Activated CD8-positive, alpha-beta memory T cell treated with anti-CD3 and anti-CD28 coated beads, Interleukin-2, amount 50 U/mL, for 48 hours (primary cell): Measurements from ENCODE around the gene COL23A1.
A peak's percentile ranks its signal among the peaks of the same experiment; 100 is the strongest.
"Not testable (repeated sequence)": the region's sequence is repeated elsewhere in the genome, so short reads cannot be mapped to it uniquely, and the experiment has no call there.

Experiments
- DNase-seq: peaks from one replicate; pipeline ENCODE4 v3.0.0-alpha.2; 2020

COL23A1 gene

DNA sequence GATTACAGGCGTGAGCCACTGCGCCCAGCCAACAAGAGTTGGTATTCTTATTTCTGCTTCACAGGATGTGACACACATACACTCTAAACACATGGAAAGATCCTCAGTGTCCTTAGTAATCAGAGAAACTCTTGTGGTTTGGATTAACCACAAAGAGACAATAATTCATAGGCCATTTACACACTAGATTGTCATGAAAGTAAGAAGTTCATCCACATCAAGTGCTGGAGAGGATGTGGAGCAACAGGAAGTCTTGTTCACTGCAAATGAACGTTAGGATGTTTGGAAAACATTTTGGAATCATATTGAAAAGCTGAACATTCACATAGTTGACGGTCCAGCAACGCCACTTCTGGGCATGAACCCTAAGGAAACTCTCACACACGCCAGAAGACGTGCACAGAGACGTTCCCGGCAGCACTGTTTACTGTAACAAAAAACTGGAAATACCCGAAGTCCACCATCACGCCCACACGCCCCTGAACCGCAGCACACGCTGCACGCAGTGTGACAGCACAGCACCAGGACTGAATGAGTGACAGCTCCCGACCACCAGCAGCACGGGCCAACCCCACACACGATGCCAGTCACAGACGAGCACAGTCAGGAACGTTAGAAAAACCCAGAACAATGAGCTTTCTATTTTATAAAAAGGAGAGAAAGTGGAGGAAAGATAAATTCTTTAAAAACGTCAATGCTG lies 87.6 kb downstream of the COL23A1 start:
- no peak for DNase-seq

DNA sequence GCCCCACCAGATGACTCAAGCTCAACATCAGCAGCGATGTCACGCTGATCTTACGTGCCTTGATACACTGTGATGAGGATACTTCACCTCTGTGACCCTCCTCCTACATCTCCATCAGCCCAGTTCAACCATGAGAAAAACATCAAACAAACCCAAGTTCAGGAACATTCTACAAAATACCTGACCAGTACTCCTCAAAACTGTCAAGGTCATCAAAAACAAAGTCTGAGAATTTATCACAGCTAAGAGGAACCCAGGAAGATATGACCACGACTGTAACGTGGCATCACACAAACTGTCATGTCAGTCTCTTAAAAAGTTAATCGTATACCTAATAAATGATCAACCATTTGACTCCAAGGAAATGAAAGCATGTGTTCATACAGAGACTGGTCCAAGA lies 90.8 kb downstream of the COL23A1 start:
- DNase-seq, result no peak

GRCh38 chr5:178496642-178497041 lies 93.6 kb downstream of the COL23A1 start:
- DNase-seq, result no peak

- no peak for DNase-seq
Measured at GRCh38 chr5:178496214-178496613, 94.0 kb downstream of the COL23A1 start.

DNA sequence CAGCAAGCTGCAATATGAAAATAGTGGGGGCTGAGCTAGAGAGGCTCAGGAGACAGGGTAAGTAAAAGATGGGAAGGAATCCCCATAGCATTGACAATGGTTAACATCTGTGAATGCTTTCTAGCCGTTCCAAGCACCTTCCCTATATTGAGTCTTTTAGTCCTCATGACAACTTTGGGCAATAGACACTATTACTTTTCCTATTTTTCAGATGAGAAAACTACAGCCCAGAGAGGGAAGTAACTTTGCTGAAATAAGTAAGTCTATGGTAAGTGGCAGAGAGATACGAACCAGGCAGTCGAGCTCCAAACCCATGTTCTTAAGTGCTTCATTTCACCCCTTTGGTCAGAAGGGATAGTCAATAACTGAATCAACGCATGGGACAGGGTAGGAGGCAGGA lies 94.5 kb downstream of the COL23A1 start:
- DNase-seq, result no peak

DNA sequence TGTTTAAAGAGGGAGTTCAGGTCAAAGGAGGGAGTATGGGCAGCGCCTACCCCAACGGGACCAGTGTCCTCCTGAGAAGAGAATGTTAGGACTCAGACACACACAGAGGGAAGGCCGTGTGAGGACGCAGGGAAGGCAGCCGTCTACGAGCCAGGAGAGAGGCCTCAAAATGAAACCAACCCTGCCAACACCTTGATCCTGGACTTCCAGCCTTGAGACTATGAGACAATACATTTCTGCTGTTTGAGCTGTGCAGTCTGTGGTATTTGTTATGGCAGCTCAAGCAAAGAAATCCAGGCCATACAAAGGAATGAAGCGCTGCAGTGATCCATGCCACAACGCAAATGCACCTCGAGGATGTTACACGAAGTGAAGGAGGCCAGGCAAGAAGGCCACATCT lies 97.9 kb downstream of the COL23A1 start:
- no peak for DNase-seq

- no peak for DNase-seq
Measured at GRCh38 chr5:178490935-178491652, 99.1 kb downstream of the COL23A1 start.

DNA sequence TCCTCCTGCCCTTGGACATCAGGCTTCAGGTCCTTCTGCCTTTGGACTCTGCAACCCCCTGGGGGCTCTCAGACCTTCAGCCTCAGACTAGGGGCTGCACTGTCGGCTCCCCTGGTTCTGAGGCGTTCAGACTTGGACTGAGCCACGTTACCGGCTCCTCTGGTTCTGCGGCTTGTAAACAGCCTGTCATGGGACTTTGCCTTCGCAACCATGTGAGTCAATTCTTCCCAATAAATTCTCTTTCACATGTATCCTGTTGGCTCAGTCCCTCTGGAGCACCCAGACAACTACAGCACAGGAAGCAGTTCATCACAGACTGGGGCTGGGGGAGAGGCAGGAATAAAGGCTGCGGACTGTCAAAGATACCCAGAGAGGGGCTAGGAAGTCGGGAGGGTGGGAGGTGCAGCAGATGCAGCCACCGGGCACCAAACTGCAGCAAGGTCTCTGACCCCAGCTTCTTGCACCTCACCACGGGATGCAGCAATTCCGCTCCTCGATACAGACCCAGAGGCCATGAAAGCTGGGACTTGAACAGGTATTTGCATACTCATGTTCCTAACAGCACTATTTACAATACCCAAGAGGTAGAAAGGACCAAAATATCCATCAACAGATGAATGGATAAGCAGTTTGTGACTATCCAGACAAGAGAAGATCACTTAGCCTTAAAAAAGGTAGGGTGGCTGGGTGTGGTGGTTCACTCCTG lies 100.8 kb downstream of the COL23A1 start:
- DNase-seq, result no peak

- DNase-seq, result no peak
Measured at GRCh38 chr5:178488696-178489095, 101.5 kb downstream of the COL23A1 start.

DNA sequence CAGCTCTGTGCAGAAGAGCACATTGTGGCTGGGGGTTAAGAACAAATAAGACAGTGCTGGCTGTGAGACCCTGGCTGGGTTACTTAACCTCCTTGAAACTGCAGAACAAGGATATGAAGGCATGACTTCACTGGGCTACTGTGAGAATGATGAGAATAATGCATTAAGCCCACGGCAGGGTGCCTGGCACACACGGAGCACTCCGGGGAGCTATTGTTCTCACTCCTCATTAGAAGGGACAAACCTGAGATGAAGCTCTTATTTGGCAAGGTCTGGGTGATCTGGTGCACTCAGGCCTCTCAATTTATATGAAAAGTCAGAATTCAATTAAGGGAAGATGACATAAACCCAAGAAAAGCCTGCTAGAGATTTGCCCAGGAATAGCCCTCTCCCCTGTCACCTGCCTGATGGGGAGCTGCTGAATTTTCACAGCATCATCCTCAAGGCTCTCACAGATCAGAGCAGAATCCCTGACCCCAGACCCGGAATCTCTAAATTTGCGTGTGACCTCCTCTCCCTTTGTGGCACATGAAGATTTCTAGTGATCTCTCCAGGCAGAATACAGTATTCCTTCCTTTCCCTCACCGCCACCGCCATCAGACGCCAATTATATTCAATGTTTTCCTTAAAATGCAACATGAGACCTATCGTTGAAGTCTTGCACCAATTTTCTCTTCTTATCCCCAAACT lies 102.1 kb downstream of the COL23A1 start:
- DNase-seq, result no peak

DNA sequence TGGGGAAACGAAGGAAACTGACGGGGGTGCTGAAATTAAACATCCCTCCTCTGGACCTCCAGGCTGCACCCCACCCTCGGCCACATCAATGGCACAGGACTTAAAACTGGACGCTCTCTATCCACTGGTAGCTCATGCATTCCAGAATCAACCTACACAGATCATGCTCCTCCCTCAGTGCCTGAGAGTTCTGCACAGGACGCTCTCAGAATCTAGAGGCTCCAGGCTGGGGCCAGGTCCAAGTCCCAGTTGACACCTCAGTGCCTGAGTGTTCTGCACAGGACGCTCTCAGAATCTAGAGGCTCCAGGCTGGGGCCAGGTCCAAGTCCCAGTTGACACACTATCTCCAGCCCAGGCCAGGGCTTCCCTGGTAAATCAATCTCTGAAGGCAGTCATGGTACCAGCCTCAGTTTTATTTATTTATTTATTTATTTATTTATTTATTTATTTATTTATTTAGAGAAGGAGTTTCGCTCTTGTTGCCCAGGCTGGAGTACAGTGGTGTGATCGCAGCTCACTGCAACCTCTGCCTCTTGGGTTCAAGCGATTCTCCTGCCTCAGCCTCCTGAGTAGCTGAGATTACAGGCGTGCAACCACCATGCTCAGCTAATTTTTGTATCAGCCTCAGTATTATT lies 103.2 kb downstream of the COL23A1 start:
- not testable (repeated sequence) for DNase-seq

DNA sequence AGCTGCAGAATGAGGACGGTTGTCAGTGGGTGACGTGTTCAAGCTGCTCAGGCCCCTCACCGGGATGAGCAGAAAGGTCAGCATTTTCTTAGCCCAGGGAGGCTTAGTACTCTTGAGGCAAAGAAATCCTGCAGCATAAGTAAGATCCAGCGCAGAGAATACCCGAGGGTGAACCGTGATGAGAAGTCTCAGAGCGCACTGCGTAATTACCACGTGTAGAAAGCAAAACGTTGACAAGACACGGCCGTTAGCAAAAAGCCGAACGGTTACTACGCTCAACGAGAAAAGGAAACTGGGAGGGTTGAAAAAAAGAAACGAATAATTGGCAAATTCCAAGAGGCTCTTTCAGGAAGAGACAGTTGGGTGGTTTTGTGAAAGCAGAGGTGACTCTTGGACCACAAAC lies 104.0 kb downstream of the COL23A1 start:
- no peak for DNase-seq

- DNase-seq, result peak; percentile 57
Measured at GRCh38 chr5:178483620-178484019, 106.6 kb downstream of the COL23A1 start.

DNA sequence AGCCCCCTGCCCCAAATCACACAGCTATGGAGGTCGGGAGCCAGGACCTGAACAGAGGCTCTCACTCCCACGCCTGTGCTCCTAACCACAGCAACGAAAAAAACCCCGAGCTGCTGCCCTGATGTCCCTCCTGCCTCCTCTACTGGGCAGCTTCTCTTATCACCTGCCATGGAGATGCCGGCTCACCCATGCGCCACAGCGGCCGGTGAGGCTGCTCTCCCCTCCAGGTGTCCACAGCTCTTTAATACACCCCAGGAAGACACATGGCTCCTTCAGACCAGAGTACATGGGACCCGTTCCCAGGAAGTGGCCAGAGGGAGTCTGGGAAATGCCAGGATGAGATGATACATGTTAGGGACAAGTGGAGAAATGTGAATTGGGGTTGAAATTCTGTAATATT lies 110.9 kb downstream of the COL23A1 start:
- DNase-seq, result no peak

DNA sequence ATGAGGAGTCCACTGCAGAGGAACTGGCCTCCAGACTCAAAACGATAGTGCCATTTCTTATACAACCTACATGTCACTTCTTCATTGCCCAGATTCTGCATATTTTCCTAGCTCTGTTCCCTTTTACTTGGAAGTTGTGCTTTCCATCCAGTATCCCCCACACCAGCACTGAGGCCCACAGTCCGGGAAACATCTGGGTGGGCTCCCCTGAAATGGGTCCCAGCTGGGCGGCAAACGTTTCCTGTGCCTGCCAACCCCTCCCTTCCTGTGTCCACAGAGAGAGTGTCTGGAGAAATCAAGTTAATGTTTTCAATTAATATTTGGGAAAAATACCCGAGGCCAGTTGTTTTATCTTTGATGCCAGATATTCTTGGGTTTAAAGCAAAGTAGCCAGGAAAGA lies 111.8 kb downstream of the COL23A1 start:
- no peak for DNase-seq

DNA sequence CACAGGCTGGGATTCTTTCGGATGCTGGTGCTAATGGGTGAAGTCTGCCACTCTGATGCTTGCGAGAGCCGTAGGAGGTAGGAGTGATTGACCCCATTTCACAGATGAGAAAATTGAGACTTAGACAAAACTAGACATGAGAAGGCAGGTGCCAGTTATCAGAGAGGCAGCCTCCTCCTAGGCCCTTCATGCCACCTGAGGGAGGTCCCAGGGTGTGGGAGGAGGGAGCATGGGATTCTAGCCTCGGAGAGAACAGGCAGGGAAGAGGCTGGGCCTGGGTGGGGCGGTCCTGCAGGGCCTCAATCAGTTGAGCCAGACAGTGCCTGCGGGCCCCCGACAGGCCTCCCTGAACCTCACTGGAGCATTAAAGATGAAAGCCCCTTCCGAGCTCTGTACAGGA lies 112.4 kb downstream of the COL23A1 start:
- DNase-seq, result no peak

DNA sequence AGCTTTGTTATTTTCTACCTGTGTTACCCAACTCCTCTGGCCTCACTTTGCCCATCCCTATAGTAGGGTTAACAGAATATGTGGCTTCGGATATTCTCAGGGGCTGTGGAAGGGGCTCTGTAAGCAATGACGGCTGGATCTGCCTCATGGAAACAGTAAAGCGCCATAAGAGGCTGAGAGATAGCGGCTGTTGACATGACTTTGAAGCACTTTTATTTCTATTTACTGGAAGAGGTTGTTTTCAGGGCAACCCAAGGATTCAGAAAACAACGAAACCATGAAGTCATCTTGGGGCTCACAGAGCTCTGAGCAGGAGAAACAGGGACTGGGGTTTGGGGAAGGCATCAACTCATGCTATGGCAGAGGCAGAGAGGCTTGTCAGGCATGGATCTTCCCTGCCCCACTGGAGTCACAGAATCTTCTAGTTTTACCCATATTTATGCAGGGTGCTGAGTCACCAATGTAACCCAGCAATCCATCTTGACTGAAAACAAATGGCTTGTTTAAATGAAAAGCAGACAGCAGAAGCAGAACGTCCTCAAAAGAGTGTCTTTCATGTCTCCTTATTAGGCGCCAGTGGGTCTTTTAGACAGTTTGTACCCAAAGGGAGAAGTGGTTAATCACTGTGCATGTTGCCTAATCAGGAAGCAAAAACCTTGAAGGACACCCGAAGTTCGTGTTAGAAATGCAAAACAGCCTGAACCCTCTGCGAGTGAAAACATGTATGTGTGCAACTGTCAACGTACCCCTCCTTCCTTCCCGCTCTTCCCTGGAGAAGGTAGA lies 113.0 kb downstream of the COL23A1 start:
- peak; percentile 12 for DNase-seq

- DNase-seq, result peak; percentile 26
Measured at GRCh38 chr5:178476531-178476930, 113.7 kb downstream of the COL23A1 start.

- DNase-seq, result peak; percentile 23
Measured at GRCh38 chr5:178475422-178475821, 114.8 kb downstream of the COL23A1 start.

GRCh38 chr5:178474562-178475184 lies 115.5 kb downstream of the COL23A1 start:
- peak; percentile 4 for DNase-seq

DNA sequence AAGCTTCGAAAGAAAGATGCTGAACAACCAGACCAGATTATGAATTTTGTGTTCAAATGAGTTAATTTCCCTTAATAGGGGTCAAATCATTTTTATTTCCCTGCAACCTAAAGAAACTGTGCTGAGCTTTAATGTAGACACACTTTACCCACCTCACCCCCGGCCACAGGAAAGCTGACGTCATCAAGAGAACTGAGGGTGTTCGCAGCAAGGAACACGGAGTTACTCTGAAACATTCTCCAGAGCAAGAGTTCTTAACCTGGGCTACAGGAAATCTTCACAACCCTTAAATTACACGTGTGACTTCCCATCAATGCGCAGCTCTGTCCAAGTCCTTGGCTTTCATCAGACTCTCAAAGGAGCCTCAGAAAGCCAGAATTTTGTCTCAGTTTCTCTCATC lies 116.3 kb downstream of the COL23A1 start:
- DNase-seq, result no peak

DNA sequence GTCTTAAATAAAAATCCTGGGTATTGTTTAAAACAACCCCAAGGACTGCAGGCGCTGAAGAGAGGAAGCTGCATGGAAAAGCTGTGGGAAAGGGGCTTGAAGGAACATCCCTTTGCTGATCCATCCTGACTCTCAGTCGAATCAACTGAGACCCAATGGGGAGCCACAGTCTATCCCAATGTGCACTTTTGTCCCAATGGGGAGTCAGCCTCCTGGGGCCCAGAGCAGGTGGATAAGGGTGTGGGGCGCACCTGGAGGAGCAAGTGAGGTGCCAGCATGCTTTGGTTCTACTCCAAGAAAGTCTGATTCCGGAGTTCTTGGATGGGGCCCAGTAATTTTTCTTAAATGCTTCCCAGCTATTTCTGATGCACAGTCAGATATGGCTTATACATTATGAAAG lies 118.1 kb downstream of the COL23A1 start:
- no peak for DNase-seq
